C4-2B (cell line): ENCODE data around the gene TOM1L1.

Experiments
- ZFX ChIP-seq: fragments of 450-650 bp; IDR thresholded peaks from 2 replicates; pipeline ENCODE4 v1.6.1; 2017
- TF ChIP-seq, protein P1 (sequence below): fragments of 450-650 bp; conservative IDR thresholded peaks from 2 replicates; pipeline ENCODE4 v1.5.1; 2017; ENCODE audit warnings: mild to moderate bottlenecking

DNA sequence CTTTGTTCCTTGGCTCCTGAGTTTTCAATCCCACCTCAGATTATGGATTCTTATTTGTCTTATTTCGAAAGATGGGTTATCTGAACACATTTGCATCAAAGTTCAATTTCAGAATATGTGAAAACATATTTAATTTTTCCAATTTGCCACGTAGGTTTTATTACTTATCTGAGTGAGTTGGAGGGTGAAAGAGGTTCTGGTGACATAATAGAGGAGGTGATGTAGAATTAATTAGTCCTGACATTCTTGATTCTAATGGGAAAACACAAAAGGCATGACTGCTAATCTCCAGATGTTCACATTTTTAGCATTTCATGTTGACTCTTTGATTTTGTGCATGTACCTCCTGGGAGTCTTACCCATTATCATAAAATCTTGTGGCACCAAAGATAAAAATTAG, 9.1 kb downstream of the TOM1L1 start:
- TF ChIP-seq, protein P1, sequence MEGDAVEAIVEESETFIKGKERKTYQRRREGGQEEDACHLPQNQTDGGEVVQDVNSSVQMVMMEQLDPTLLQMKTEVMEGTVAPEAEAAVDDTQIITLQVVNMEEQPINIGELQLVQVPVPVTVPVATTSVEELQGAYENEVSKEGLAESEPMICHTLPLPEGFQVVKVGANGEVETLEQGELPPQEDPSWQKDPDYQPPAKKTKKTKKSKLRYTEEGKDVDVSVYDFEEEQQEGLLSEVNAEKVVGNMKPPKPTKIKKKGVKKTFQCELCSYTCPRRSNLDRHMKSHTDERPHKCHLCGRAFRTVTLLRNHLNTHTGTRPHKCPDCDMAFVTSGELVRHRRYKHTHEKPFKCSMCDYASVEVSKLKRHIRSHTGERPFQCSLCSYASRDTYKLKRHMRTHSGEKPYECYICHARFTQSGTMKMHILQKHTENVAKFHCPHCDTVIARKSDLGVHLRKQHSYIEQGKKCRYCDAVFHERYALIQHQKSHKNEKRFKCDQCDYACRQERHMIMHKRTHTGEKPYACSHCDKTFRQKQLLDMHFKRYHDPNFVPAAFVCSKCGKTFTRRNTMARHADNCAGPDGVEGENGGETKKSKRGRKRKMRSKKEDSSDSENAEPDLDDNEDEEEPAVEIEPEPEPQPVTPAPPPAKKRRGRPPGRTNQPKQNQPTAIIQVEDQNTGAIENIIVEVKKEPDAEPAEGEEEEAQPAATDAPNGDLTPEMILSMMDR = no peak
- no peak for TF ChIP-seq ZFX
